Stimulated activated naive B cell treated with anti-CD40 and anti-IgM and Interleukin-4, amounts not matched to agents 10 μg/mL and 1 μg/mL and 100 μg/mL, for 72 hours (primary cell): ENCODE data around the gene NIP7.
"Not testable (repeated sequence)": the region's sequence is repeated elsewhere in the genome, so short reads cannot be mapped to it uniquely, and the experiment has no call there.

ENCODE experiments used
- ATAC-seq, 2 donors: fragments of 150-1000 bp; cut with Tn5 transposase; replicated peaks; 2 replicates each; pipeline ENCODE4 v1.10.0; 2021; ENCODE audit warnings: moderate library complexity in 1 of 2
- DNase-seq: peaks from one replicate; pipeline ENCODE4 v3.0.0; 2021
- H3K27ac Mint-ChIP-seq: one replicate; pipeline ENCODE4 v1.8.0; 2022; ENCODE audit warnings: mild to moderate bottlenecking, mixed read lengths
- H3K27me3 Mint-ChIP-seq, 2 donors: one replicate each; pipeline ENCODE4 v1.8.0; 2022; ENCODE audit warnings: mixed read lengths in 2 of 2
- H3K36me3 Mint-ChIP-seq, 2 donors: one replicate each; pipeline ENCODE4 v1.8.0; 2022; ENCODE audit warnings: mixed read lengths in 2 of 2, mild to moderate bottlenecking in 1 of 2
- H3K4me1 Mint-ChIP-seq, 2 donors: one replicate each; pipeline ENCODE4 v1.8.0; 2022; ENCODE audit warnings: mixed read lengths in 2 of 2, mild to moderate bottlenecking in 1 of 2
- H3K4me3 Mint-ChIP-seq, 2 donors: one replicate each; pipeline ENCODE4 v1.8.0; 2022; ENCODE audit warnings: mild to moderate bottlenecking in 2 of 2, mixed read lengths in 2 of 2, moderate library complexity in 1 of 2
- H3K9me3 Mint-ChIP-seq, 2 donors: one replicate each; pipeline ENCODE4 v1.8.0; 2022; ENCODE audit warnings: mixed read lengths in 2 of 2, mild to moderate bottlenecking in 1 of 2

Gene NIP7

GRCh38 chr16:69339289-69340094, at the start of gene NIP7, which contains the start of gene COG8:
Gene NIP7, plus strand, starts transcription at chr16:69339772. Its CDS starts 58 bp downstream, at chr16:69339830.
Gene COG8, minus strand, starts transcription at chr16:69339564. Its CDS starts 12 bp downstream, at chr16:69339552.
- Mint-ChIP-seq H3K9me3 (no peaks in the 10 kb centered on the region), H3K4me3 (peak within 1 kb of the TSS; percentile 98 to 100), H3K27me3 (no peaks in the 10 kb centered on the region), H3K4me1 (peaks cover 19 to 43% of the 10 kb centered on the region in 2 donors), H3K36me3 (peaks cover 27 to 51% of the 10 kb centered on the region in 2 donors), H3K27ac (peak within 1 kb of the TSS; percentile 99)
- ATAC-seq (peak; percentile 95 to 96), DNase-seq (peak; percentile 92)

- H3K27ac Mint-ChIP-seq, H3K27me3 Mint-ChIP-seq, DNase-seq, H3K36me3 Mint-ChIP-seq, H3K4me1 Mint-ChIP-seq, H3K4me3 Mint-ChIP-seq, ATAC-seq, H3K9me3 Mint-ChIP-seq: not testable (repeated sequence)
These were observed 47.9 kb upstream of the NIP7 start for GRCh38 chr16:69291657-69292056.

- no peaks in the 10 kb centered on the region for H3K4me1 Mint-ChIP-seq
- H3K4me3 Mint-ChIP-seq: no peak overlapping the region
- no peak for DNase-seq
- no peaks in the 10 kb centered on the region for H3K27me3 Mint-ChIP-seq
- H3K36me3 Mint-ChIP-seq: no peaks in the 10 kb centered on the region
- ATAC-seq: no peak
- no peak overlapping the region for H3K27ac Mint-ChIP-seq
- no peaks in the 10 kb centered on the region for H3K9me3 Mint-ChIP-seq
These were observed 46.2 kb upstream of the NIP7 start for GRCh38 chr16:69293401-69293800.

- ATAC-seq: no peak
- H3K27ac Mint-ChIP-seq: no peak overlapping the region
- H3K9me3 Mint-ChIP-seq: no peaks in the 10 kb centered on the region
- H3K36me3 Mint-ChIP-seq: no peaks in the 10 kb centered on the region
- H3K4me1 Mint-ChIP-seq: no peaks in the 10 kb centered on the region
- DNase-seq: no peak
- H3K4me3 Mint-ChIP-seq: no peak overlapping the region
- H3K27me3 Mint-ChIP-seq: no peaks in the 10 kb centered on the region
These were observed 45.5 kb upstream of the NIP7 start for GRCh38 chr16:69294051-69294450.

- H3K4me3 Mint-ChIP-seq, H3K36me3 Mint-ChIP-seq, DNase-seq, H3K4me1 Mint-ChIP-seq, ATAC-seq, H3K27ac Mint-ChIP-seq, H3K9me3 Mint-ChIP-seq, H3K27me3 Mint-ChIP-seq: not testable (repeated sequence)
These were observed 42.8 kb upstream of the NIP7 start for GRCh38 chr16:69296771-69297170.

GRCh38 chr16:69298261-69298660, 41.3 kb upstream of the NIP7 start:
- ATAC-seq: no peak

GRCh38 chr16:69301187-69301586, 38.4 kb upstream of the NIP7 start:
- H3K9me3 Mint-ChIP-seq: no peaks in the 10 kb centered on the region
- DNase-seq: no peak
- no peak overlapping the region for H3K4me3 Mint-ChIP-seq
- no peak for ATAC-seq
- H3K4me1 Mint-ChIP-seq: peaks cover 0 to 2% of the 10 kb centered on the region in 2 donors
- H3K36me3 Mint-ChIP-seq: peaks cover 8 to 9% of the 10 kb centered on the region in 2 donors
- no peak overlapping the region for H3K27ac Mint-ChIP-seq
- H3K27me3 Mint-ChIP-seq: no peaks in the 10 kb centered on the region

More at GRCh38 chr16:69298261-69298660, 41.3 kb upstream of the NIP7 start:
- Mint-ChIP-seq H3K4me3 (no peak overlapping the region), H3K36me3 (peaks cover 8 to 9% of the 10 kb centered on the region in 2 donors), H3K9me3 (no peaks in the 10 kb centered on the region), H3K4me1 (peaks cover 0 to 2% of the 10 kb centered on the region in 2 donors), H3K27ac (no peak overlapping the region), H3K27me3 (no peaks in the 10 kb centered on the region)
- DNase-seq: no peak

- ATAC-seq (no peak), DNase-seq (no peak)
- H3K9me3 Mint-ChIP-seq: no peaks in the 10 kb centered on the region
- no peak overlapping the region for H3K27ac Mint-ChIP-seq
- peaks cover 0 to 2% of the 10 kb centered on the region in 2 donors for H3K4me1 Mint-ChIP-seq
- no peak overlapping the region for H3K4me3 Mint-ChIP-seq
- no peaks in the 10 kb centered on the region for H3K27me3 Mint-ChIP-seq
- H3K36me3 Mint-ChIP-seq: peaks cover 8 to 9% of the 10 kb centered on the region in 2 donors
These were observed 37.7 kb upstream of the NIP7 start for GRCh38 chr16:69301861-69302260.

GRCh38 chr16:69302301-69302700, 37.3 kb upstream of the NIP7 start:
- ATAC-seq (no peak), DNase-seq (no peak)
- peaks cover 8 to 9% of the 10 kb centered on the region in 2 donors for H3K36me3 Mint-ChIP-seq
- H3K4me3 Mint-ChIP-seq: no peak overlapping the region
- peaks cover 0 to 2% of the 10 kb centered on the region in 2 donors for H3K4me1 Mint-ChIP-seq
- no peaks in the 10 kb centered on the region for H3K9me3 Mint-ChIP-seq
- H3K27me3 Mint-ChIP-seq: no peaks in the 10 kb centered on the region
- H3K27ac Mint-ChIP-seq: no peak overlapping the region

- no peaks in the 10 kb centered on the region for H3K27me3 Mint-ChIP-seq
- H3K4me3 Mint-ChIP-seq: no peak overlapping the region
- no peak for DNase-seq
- H3K9me3 Mint-ChIP-seq: no peaks in the 10 kb centered on the region
- no peak for ATAC-seq
- H3K4me1 Mint-ChIP-seq: peaks cover 6 to 7% of the 10 kb centered on the region in 2 donors
- H3K27ac Mint-ChIP-seq: no peak overlapping the region
- peaks cover 0 to 3% of the 10 kb centered on the region in 2 donors for H3K36me3 Mint-ChIP-seq
These were observed 33.5 kb upstream of the NIP7 start for GRCh38 chr16:69306031-69306430.

- Mint-ChIP-seq H3K4me3 (no peak overlapping the region), H3K4me1 (peaks cover 10 to 11% of the 10 kb centered on the region in 2 donors), H3K27ac (no peak overlapping the region), H3K9me3 (no peaks in the 10 kb centered on the region), H3K27me3 (no peaks in the 10 kb centered on the region), H3K36me3 (peaks cover 4 to 5% of the 10 kb centered on the region in 2 donors)
- DNase-seq (no peak), ATAC-seq (no peak)
These were observed 32.5 kb upstream of the NIP7 start for GRCh38 chr16:69307091-69307490.

GRCh38 chr16:69307856-69308255, 31.7 kb upstream of the NIP7 start:
- Mint-ChIP-seq H3K4me3 (no peak overlapping the region), H3K27me3 (no peaks in the 10 kb centered on the region), H3K36me3 (peaks cover 5 to 7% of the 10 kb centered on the region in 2 donors), H3K27ac (no peak overlapping the region), H3K9me3 (no peaks in the 10 kb centered on the region), H3K4me1 (peaks cover 11 to 15% of the 10 kb centered on the region in 2 donors)
- no peak for ATAC-seq
- no peak for DNase-seq

- no peak for ATAC-seq
- H3K27ac Mint-ChIP-seq: no peak overlapping the region
- H3K4me3 Mint-ChIP-seq: no peak overlapping the region
These were observed 30.3 kb upstream of the NIP7 start for GRCh38 chr16:69309316-69309715.

GRCh38 chr16:69310653-69311532, 28.7 kb upstream of the NIP7 start, which contains the start of gene VPS4A:
Gene VPS4A, plus strand, starts transcription at chr16:69311350. Its CDS starts 162 bp downstream, at chr16:69311512.
- peak within 1 kb of the TSS; percentile 99 for H3K4me3 Mint-ChIP-seq
- H3K9me3 Mint-ChIP-seq: no peaks in the 10 kb centered on the region
- peaks cover 9 to 21% of the 10 kb centered on the region in 2 donors for H3K36me3 Mint-ChIP-seq
- H3K27ac Mint-ChIP-seq: peak within 1 kb of the TSS; percentile 94
- H3K27me3 Mint-ChIP-seq: no peaks in the 10 kb centered on the region
- peaks cover 17 to 35% of the 10 kb centered on the region in 2 donors for H3K4me1 Mint-ChIP-seq
- ATAC-seq: peak; percentile 95 to 96
- DNase-seq: peak; percentile 97

More at GRCh38 chr16:69309316-69309715, 30.3 kb upstream of the NIP7 start:
- DNase-seq: no peak
- Mint-ChIP-seq H3K9me3 (no peaks in the 10 kb centered on the region), H3K4me1 (peaks cover 15 to 29% of the 10 kb centered on the region in 2 donors), H3K36me3 (peaks cover 6 to 16% of the 10 kb centered on the region in 2 donors), H3K27me3 (no peaks in the 10 kb centered on the region)
